Endothelial cell of umbilical vein (primary cell): Measurements from ENCODE around the gene LTBP1. TPM values are rescaled to one million over a fixed set of nuclear protein-coding genes. Genes with fewer than 3 reads are reported as not detected.

Experiments used
- BruUV-seq: library from RNA; stranded (reverse); fragments of 400-500 nt; replicated peaks from 2 replicates; lab custom pipeline; 2021; lab: Mats Ljungman, UMichigan
- CTCF ChIA-PET: fragments of 300-600, 350-600 bp; sonication (Branson Sonifier 250); formaldehyde crosslinking; loops from one replicate; lab custom pipeline; 2021; ENCODE audit warnings: antibody characterized with exemption, inconsistent platforms; lab: Charles Lee
- POLR2A ChIA-PET: fragments of 300-600, 350-600 bp; sonication (Branson Sonifier 250); formaldehyde crosslinking; loops from one replicate; lab custom pipeline; 2021; ENCODE audit warnings: antibody characterized with exemption, inconsistent platforms; lab: Charles Lee
- DNase-seq: peaks from one replicate; pipeline ENCODE4 v3.0.0-alpha.2; 2011; ENCODE audit warnings: low read depth, low spot score
- FAIRE-seq: peaks from 2 replicates; lab custom pipeline; 2011; peaks lifted over from hg19 to GRCh38; lab: Jason Lieb, UNC
- H2AFZ ChIP-seq: 2 replicates; pipeline ENCODE4 v1.6.0; 2012; ENCODE audit warnings: low read depth, low read length, control low read depth, inconsistent platforms
- H3K27ac ChIP-seq: 2 replicates; pipeline ENCODE4 v1.5.1; 2011; ENCODE audit warnings: low read depth, mild to moderate bottlenecking, control low read depth, low read length, moderate library complexity; ENCODE audit not compliant: insufficient read depth
- H3K27me3 ChIP-seq, 2 experiments: 2 replicates each; pipeline versions ENCODE4 v1.6.0 to v1.6.1; 2011; ENCODE audit warnings: low read length in 2 of 2, mixed read lengths in 1 of 2; ENCODE audit not compliant: control insufficient read depth in 2 of 2, insufficient read depth in 2 of 2
- H3K36me3 ChIP-seq, 2 experiments: 2 replicates in 1 of 2; 3 replicates in 1 of 2; pipeline ENCODE4 v1.5.1; 2011; ENCODE audit warnings: low read length in 2 of 2, mild to moderate bottlenecking in 1 of 2, moderate library complexity in 1 of 2; ENCODE audit not compliant: control insufficient read depth in 2 of 2, insufficient read depth in 2 of 2; ENCODE audit errors: extremely low read depth in 1 of 2
- H3K4me1 ChIP-seq: 3 replicates; pipeline ENCODE4 v1.5.1; 2011; ENCODE audit warnings: mild to moderate bottlenecking, low read length; ENCODE audit not compliant: control insufficient read depth, insufficient read depth; ENCODE audit errors: extremely low read depth
- H3K4me2 ChIP-seq: 2 replicates; pipeline ENCODE4 v1.6.1; 2011; ENCODE audit warnings: low read length, control low read depth, mixed read lengths; ENCODE audit not compliant: insufficient read depth
- H3K4me3 ChIP-seq, 3 experiments: fragments of 200-600 bp in 1 of 3; sonication (generic), shearing (Covaris generic) in 1 of 3; replicated peaks in 1 of 3; 2 replicates each; pipeline ENCODE4 v1.5.1; 2011 to 2016; ENCODE audit warnings: control low read depth in 3 of 3, low read length in 3 of 3, mild to moderate bottlenecking in 2 of 3, inconsistent platforms in 1 of 3, low read depth in 1 of 3, moderate library complexity in 1 of 3; ENCODE audit not compliant: insufficient read depth in 1 of 3
- H3K79me2 ChIP-seq: 2 replicates; pipeline ENCODE4 v1.6.0; 2012; ENCODE audit warnings: low read length, inconsistent platforms; ENCODE audit not compliant: control insufficient read depth, insufficient read depth
- H3K9ac ChIP-seq: replicated peaks from 2 replicates; pipeline ENCODE3; 2011; ENCODE audit warnings: low read length, control low read depth; ENCODE audit not compliant: insufficient read depth; ENCODE audit errors: extremely low read depth
- H3K9me1 ChIP-seq: replicated peaks from 3 replicates; pipeline ENCODE4 v1.6.0; 2011; ENCODE audit warnings: mild to moderate bottlenecking, low read length; ENCODE audit not compliant: control insufficient read depth, insufficient read depth; ENCODE audit errors: extremely low read depth
- H3K9me3 ChIP-seq: replicated peaks from 2 replicates; pipeline ENCODE4 v1.5.1; 2012; ENCODE audit warnings: low read length, inconsistent platforms; ENCODE audit not compliant: control insufficient read depth, insufficient read depth
- H4K20me1 ChIP-seq: replicated peaks from 2 replicates; pipeline ENCODE3; 2011; ENCODE audit warnings: mild to moderate bottlenecking, low read length; ENCODE audit not compliant: control insufficient read depth, insufficient read depth; ENCODE audit errors: extremely low read depth
- EZH2 ChIP-seq: IDR thresholded peaks from 2 replicates; pipeline ENCODE4 v1.6.1; 2012; ENCODE audit warnings: borderline replicate concordance, low read depth, mild to moderate bottlenecking, moderate library complexity, low read length, inconsistent platforms; ENCODE audit not compliant: severe bottlenecking
- FOS ChIP-seq: IDR thresholded peaks from 2 replicates; pipeline ENCODE4 v1.6.1; 2011; ENCODE audit warnings: mild to moderate bottlenecking, low read length, moderate library complexity, borderline replicate concordance; ENCODE audit not compliant: insufficient read depth
- GATA2 ChIP-seq: IDR thresholded peaks from 2 replicates; pipeline ENCODE4 v1.7.0; 2011; ENCODE audit warnings: low read depth, mild to moderate bottlenecking, moderate library complexity, mixed read lengths, low read length; ENCODE audit not compliant: insufficient read length, insufficient read depth
- JUN ChIP-seq: IDR thresholded peaks from 2 replicates; pipeline ENCODE4 v1.6.1; 2011; ENCODE audit warnings: borderline replicate concordance, low read depth; ENCODE audit not compliant: insufficient read length, insufficient read depth
- MYC ChIP-seq: IDR thresholded peaks from one replicate; pipeline ENCODE4 v1.6.1; 2011; ENCODE audit warnings: mild to moderate bottlenecking, low read depth, low read length
- POLR2A ChIP-seq: IDR thresholded peaks from 2 replicates; pipeline ENCODE4 v1.6.1; 2012; ENCODE audit warnings: low read depth, mild to moderate bottlenecking, control low read depth, low read length
- POLR2AphosphoS5 ChIP-seq: IDR thresholded peaks from 2 replicates; pipeline ENCODE4 v1.6.1; 2012; ENCODE audit warnings: low read depth, mild to moderate bottlenecking, control low read depth, low read length, moderate library complexity; ENCODE audit not compliant: insufficient read depth
- dilution Hi-C: fragments of 300-500 bp; cut with MboI; formaldehyde crosslinking; loops from one replicate; pipeline ENCODE4 v1.15.0; 2019; ENCODE audit warnings: low sequenced_read_pairs; ENCODE audit not compliant: extremely low pct_ligation_motif_present
- intact Hi-C: fragments of 100-400 bp; cut with micrococcal nuclease; formaldehyde crosslinking; loops from one replicate; pipeline ENCODE4 v1.10.0; 2022
- polyA plus RNA-seq, 4 experiments: library from polyadenylated mRNA; depleted of rRNA in 3 of 4; stranded (reverse) in 3 of 4; unstranded in 1 of 4; fragments of >200 nt; gene quantifications; 2 replicates each; pipeline versions ENCODE4 v1.2.1 to v1.2.3, GENCODE V29; 2011 to 2012; ENCODE audit warnings: missing spikeins in 1 of 4
- total RNA-seq: library from RNA; stranded (reverse); gene quantifications from 2 replicates; pipeline ENCODE4 v1.2.3, GENCODE V29; 2021
- TF ChIP-seq, protein P1 (sequence below): IDR thresholded peaks from 2 replicates; pipeline ENCODE4 v1.6.1; 2011; ENCODE audit not compliant: insufficient read depth, insufficient read length
- TF ChIP-seq, protein P2 (sequence below), 2 donors: IDR thresholded peaks; 1 replicate in 1 of 2; 2 replicates in 1 of 2; pipeline ENCODE4 v1.5.1; 2011; ENCODE audit warnings: low read length in 2 of 2, mild to moderate bottlenecking in 2 of 2, moderate library complexity in 2 of 2, control low read depth in 1 of 2, inconsistent platforms in 1 of 2, low read depth in 1 of 2; ENCODE audit not compliant: insufficient read depth in 1 of 2; ENCODE audit errors: extremely low read depth in 1 of 2

LTBP1 gene
- total and polyA plus RNA-seq, 2 donors (not counting 3 experiments of a cell fraction or from before 2014, with no cell fraction given) = 57.4 to 68.2 TPM

- peak overlapping the region; percentile 6 for H3K9ac ChIP-seq
- no peaks in the 10 kb centered on the region for H3K79me2 ChIP-seq
- no peaks in the 10 kb centered on the region for H3K36me3 ChIP-seq
- H3K4me1 ChIP-seq = peaks cover 54% of the 10 kb centered on the region
- H3K4me2 ChIP-seq = no peak overlapping the region
- FAIRE-seq (no peak), DNase-seq (no peak)
- dilution Hi-C loops (no loop called here), intact Hi-C loops (loop anchor here (5.0 kb wide), 1 partner anchor 125 kb away; the partner anchor contains the start of gene LTBP1)
- H4K20me1 ChIP-seq = no peaks in the 10 kb centered on the region
- H3K27me3 ChIP-seq = no peaks in the 10 kb centered on the region
- H3K4me3 ChIP-seq = no peak overlapping the region
- BruUV-seq = TSS peak; percentile 28
- ChIA-PET POLR2A (interaction anchor here (0.6 kb wide), 1 partner anchor 14 kb away, joined by 3 read pairs; no protein-coding TSS in a partner anchor), CTCF (interaction anchor here (1.9 kb wide), 1 partner anchor 14 kb away, joined by 5 read pairs; no protein-coding TSS in a partner anchor)
- peak overlapping the region; percentile 79 for H3K27ac ChIP-seq
- TF ChIP-seq, protein P1, sequence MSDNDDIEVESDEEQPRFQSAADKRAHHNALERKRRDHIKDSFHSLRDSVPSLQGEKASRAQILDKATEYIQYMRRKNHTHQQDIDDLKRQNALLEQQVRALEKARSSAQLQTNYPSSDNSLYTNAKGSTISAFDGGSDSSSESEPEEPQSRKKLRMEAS = no peak
- TF ChIP-seq FOS (no peak), EZH2 (no peak), GATA2 (no peak), POLR2A (no peak), POLR2AphosphoS5 (no peak), JUN (no peak), MYC (no peak)
- TF ChIP-seq, protein P2, sequence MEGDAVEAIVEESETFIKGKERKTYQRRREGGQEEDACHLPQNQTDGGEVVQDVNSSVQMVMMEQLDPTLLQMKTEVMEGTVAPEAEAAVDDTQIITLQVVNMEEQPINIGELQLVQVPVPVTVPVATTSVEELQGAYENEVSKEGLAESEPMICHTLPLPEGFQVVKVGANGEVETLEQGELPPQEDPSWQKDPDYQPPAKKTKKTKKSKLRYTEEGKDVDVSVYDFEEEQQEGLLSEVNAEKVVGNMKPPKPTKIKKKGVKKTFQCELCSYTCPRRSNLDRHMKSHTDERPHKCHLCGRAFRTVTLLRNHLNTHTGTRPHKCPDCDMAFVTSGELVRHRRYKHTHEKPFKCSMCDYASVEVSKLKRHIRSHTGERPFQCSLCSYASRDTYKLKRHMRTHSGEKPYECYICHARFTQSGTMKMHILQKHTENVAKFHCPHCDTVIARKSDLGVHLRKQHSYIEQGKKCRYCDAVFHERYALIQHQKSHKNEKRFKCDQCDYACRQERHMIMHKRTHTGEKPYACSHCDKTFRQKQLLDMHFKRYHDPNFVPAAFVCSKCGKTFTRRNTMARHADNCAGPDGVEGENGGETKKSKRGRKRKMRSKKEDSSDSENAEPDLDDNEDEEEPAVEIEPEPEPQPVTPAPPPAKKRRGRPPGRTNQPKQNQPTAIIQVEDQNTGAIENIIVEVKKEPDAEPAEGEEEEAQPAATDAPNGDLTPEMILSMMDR (IDR thresholded peaks at IDR 0.05; ENCODE audit: extremely low read depth in 1 of 2, insufficient read depth in 1 of 2, low read depth in 1 of 2, low read length in 2 of 2) = no peak
- no peaks in the 10 kb centered on the region for H3K9me1 ChIP-seq
- H2AFZ ChIP-seq = no peak overlapping the region
- no peaks in the 10 kb centered on the region for H3K9me3 ChIP-seq
These were observed 125.9 kb downstream of the LTBP1 start for GRCh38 chr2:33072614-33073013.
